ENCODE results near the gene SIMC1.

Gene SIMC1

GRCh38 chr5:176389135-176390123, 151.2 kb downstream of the SIMC1 start:
- no peak for DNase-seq

GRCh38 chr5:176391479-176391878, 153.3 kb downstream of the SIMC1 start:
- DNase-seq, result no peak

- DNase-seq, result no peak
Observed at GRCh38 chr5:176391999-176392398, 153.8 kb downstream of the SIMC1 start.

GRCh38 chr5:176392526-176392925, 154.3 kb downstream of the SIMC1 start:
- DNase-seq, result no peak

GRCh38 chr5:176394096-176394495, 155.9 kb downstream of the SIMC1 start:
- no peak for DNase-seq

- no peak for DNase-seq
Observed at GRCh38 chr5:176394881-176395675, 156.9 kb downstream of the SIMC1 start.

Measured in NCI-H524 treated with DMSO at 0.1 percent for 48 hours (cell line).